ENCODE measurements around the gene RXFP3. TPM values are rescaled to one million over a fixed set of nuclear protein-coding genes. Genes with fewer than 3 reads are reported as not detected.

RXFP3 gene
- polyA plus RNA-seq, 1 donor (not counting 4 experiments of a cell fraction or from before 2014, with no cell fraction given) = not detected

DNA sequence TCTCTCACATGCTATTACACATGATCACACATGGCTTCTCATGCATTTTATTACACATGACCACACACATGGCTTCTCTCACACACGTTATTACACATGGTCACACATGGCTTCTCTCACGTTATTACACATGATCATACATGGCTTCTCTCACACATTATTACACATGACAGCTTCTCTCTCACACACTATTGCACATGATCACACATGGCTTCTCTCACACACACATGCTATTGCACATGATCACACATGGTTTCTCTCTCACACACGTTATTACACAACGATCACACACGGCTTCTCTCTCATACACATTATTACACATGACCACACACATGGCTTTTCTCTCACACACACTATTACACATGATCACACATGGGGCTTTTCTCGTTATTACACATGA is 49.3 kb downstream of the RXFP3 start:
- DNase-seq (ENCODE audit: low read depth, low spot score) (no peak), FAIRE-seq (no peak)
- Histone ChIP-seq H3K79me2 (ENCODE audit: control insufficient read depth, insufficient read depth, low read length) (no peaks in the 10 kb centered on the region), H3K9ac (ENCODE audit: control insufficient read depth, extremely low read depth, insufficient read depth, low read length) (no peak overlapping the region), H4K20me1 (ENCODE audit: control insufficient read depth, extremely low read depth, insufficient read depth, low read length) (no peaks in the 10 kb centered on the region), H2AFZ (ENCODE audit: control insufficient read depth, low read length) (no peak overlapping the region), H3K4me1 (ENCODE audit: control insufficient read depth, extremely low read depth, insufficient read depth, low read length) (no peaks in the 10 kb centered on the region), H3K27me3 (ENCODE audit: control insufficient read depth, extremely low read depth, insufficient read depth, low read length) (no peaks in the 10 kb centered on the region), H3K9me3 (ENCODE audit: control insufficient read depth, low read depth, low read length) (no peaks in the 10 kb centered on the region), H3K36me3 (ENCODE audit: control insufficient read depth in 2 of 2, extremely low read depth in 1 of 2, insufficient read depth in 2 of 2, low read length in 2 of 2) (peaks cover 6 to 7% of the 10 kb centered on the region in 2 experiments), H3K9me1 (ENCODE audit: control insufficient read depth, extremely low read depth, insufficient read depth, low read length) (no peaks in the 10 kb centered on the region), H3K27ac (ENCODE audit: control insufficient read depth, insufficient read depth, low read length) (no peak overlapping the region), H3K4me2 (ENCODE audit: control insufficient read depth, extremely low read depth, insufficient read depth, low read depth, low read length) (no peak overlapping the region), H3K4me3 (ENCODE audit: control insufficient read depth in 2 of 3, extremely low read depth in 1 of 3, insufficient read depth in 2 of 3, low read depth in 1 of 3, low read length in 3 of 3) (no peak overlapping the region)
- dilution Hi-C loops (cut with MboI; ENCODE audit: extremely low pct_ligation_motif_present, low sequenced_read_pairs) = no loop called here
- TF ChIP-seq CTCF (optimal IDR thresholded peaks at IDR 0.05 in 1 of 3, IDR thresholded peaks at IDR 0.05 in 1 of 3, conservative IDR thresholded peaks at IDR 0.05 in 1 of 3; ENCODE audit: extremely low read depth in 1 of 3, insufficient read depth in 2 of 3, low read length in 3 of 3) (no peak), EZH2 (IDR thresholded peaks at IDR 0.05; ENCODE audit: low read length) (no peak)

Small RNAs within 50 kb of the gene (small RNA-seq; reads per million reads assigned to genes)
- gene RNU6-923P (ENCODE audit: insufficient read length in 3 of 3, low read depth in 3 of 3, low replicate concordance in 1 of 3) = 0 to 0.25 (median 0) reads per million in 3 experiments

Other genes starting within 250 kb of the RXFP3 start
- 0.31 to 0.92 TPM (median 0.49 TPM) in 3 replicates for gene ADAMTS12, start 44.4 kb upstream of the RXFP3 start, polyA plus RNA-seq
- gene SLC45A2, start 48.3 kb downstream of the RXFP3 start, polyA plus RNA-seq = 0.04 to 0.05 TPM in 2 of 3 replicates, not detected in the other
- gene AMACR, start 71.7 kb downstream of the RXFP3 start, polyA plus RNA-seq = 20.3 to 34.6 TPM (median 22.3 TPM) in 3 replicates
- gene C1QTNF3, start 106.8 kb downstream of the RXFP3 start, polyA plus RNA-seq = 0.17 to 1.1 TPM (median 1.0 TPM) in 3 replicates

Data from keratinocyte (primary cell).